IPS DF 6.9 (cell line): ENCODE results near the gene CERS2.
"Not testable (repeated sequence)": the region's sequence is repeated elsewhere in the genome, so short reads cannot be mapped to it uniquely, and the experiment has no call there.

ENCODE experiments used
- DNase-seq: peaks from one replicate; pipeline ENCODE4 v3.0.0-alpha.2; 2013; ENCODE audit warnings: low read depth, low spot score
- H3K27ac ChIP-seq: one replicate; pipeline ENCODE4 v1.5.1; 2013; ENCODE audit warnings: low read length, control low read depth
- H3K27me3 ChIP-seq: 2 replicates; pipeline ENCODE4 v1.6.1; 2013; ENCODE audit warnings: mild to moderate bottlenecking, low read length; ENCODE audit not compliant: control insufficient read depth, insufficient read depth
- H3K36me3 ChIP-seq: 2 replicates; pipeline ENCODE4 v1.6.1; 2013; ENCODE audit warnings: low read length; ENCODE audit not compliant: control insufficient read depth, insufficient read depth
- H3K4me1 ChIP-seq: 2 replicates; pipeline ENCODE4 v1.6.1; 2013; ENCODE audit warnings: low read length; ENCODE audit not compliant: control insufficient read depth, insufficient read depth
- H3K4me3 ChIP-seq: 2 replicates; pipeline ENCODE4 v1.5.1; 2013; ENCODE audit warnings: mild to moderate bottlenecking, low read length
- H3K9me3 ChIP-seq: 2 replicates; pipeline ENCODE4 v1.6.1; 2013; ENCODE audit warnings: low read length, inconsistent platforms; ENCODE audit not compliant: control insufficient read depth, insufficient read depth
- WGBS: extraction: QIAGEN DNeasy Blood & Tissue Kit; methylation state at CpG from one replicate; pipeline ENCODE4 v1.1.7; 2013; ENCODE audit warnings: mixed read lengths, missing lambda C conversion rate; ENCODE audit not compliant: insufficient read length, insufficient coverage; 5-methylcytosine and 5-hydroxymethylcytosine counted together

CERS2 gene

GRCh38 chr1:150957666-150958065 lies 17.0 kb downstream of the CERS2 start:
- Histone ChIP-seq H3K4me1 (no peaks in the 10 kb centered on the region), H3K4me3 (no peak overlapping the region), H3K27me3 (no peaks in the 10 kb centered on the region), H3K9me3 (no peaks in the 10 kb centered on the region), H3K36me3 (peaks cover 20% of the 10 kb centered on the region; the same call in 1 of the 2 replicates), H3K27ac (no peak overlapping the region)
- WGBS, result no CpG with 5 or more reads among the region's 11 CpGs
- DNase-seq, result no peak

- Histone ChIP-seq H3K4me1 (no peaks in the 10 kb centered on the region), H3K4me3 (no peak overlapping the region), H3K27ac (no peak overlapping the region), H3K36me3 (peaks cover 25% of the 10 kb centered on the region; the same call in 1 of the 2 replicates), H3K9me3 (no peaks in the 10 kb centered on the region), H3K27me3 (no peaks in the 10 kb centered on the region)
- no peak for DNase-seq
Measured at GRCh38 chr1:150955280-150955679, 19.4 kb downstream of the CERS2 start.

- Histone ChIP-seq H3K4me1 (no peaks in the 10 kb centered on the region), H3K36me3 (peaks cover 25% of the 10 kb centered on the region; the same call in 1 of the 2 replicates), H3K27me3 (no peaks in the 10 kb centered on the region), H3K4me3 (no peak overlapping the region), H3K9me3 (no peaks in the 10 kb centered on the region), H3K27ac (no peak overlapping the region)
- WGBS, result no CpG with 5 or more reads among the region's 3 CpGs
- DNase-seq, result no peak
Measured at GRCh38 chr1:150954708-150955107, 19.9 kb downstream of the CERS2 start.

- Histone ChIP-seq H3K27ac (no peak overlapping the region), H3K27me3 (peaks cover 2% of the 10 kb centered on the region; the same call in 1 of the 2 replicates), H3K36me3 (peaks cover 31% of the 10 kb centered on the region), H3K9me3 (no peaks in the 10 kb centered on the region), H3K4me1 (no peaks in the 10 kb centered on the region), H3K4me3 (no peak overlapping the region)
- no CpG with 5 or more reads among the region's 5 CpGs for WGBS
- DNase-seq, result no peak
Measured at GRCh38 chr1:150944856-150945255, 29.8 kb downstream of the CERS2 start.

GRCh38 chr1:150931773-150932172 lies 42.9 kb downstream of the CERS2 start:
- Histone ChIP-seq H3K9me3 (no peaks in the 10 kb centered on the region), H3K27me3 (no peaks in the 10 kb centered on the region), H3K36me3 (peaks cover 11% of the 10 kb centered on the region; the same call in 1 of the 2 replicates), H3K4me1 (no peaks in the 10 kb centered on the region), H3K4me3 (no peak overlapping the region), H3K27ac (no peak overlapping the region)
- DNase-seq, result no peak
- WGBS, result no CpG with 5 or more reads among the region's 1 CpG

- WGBS, result no CpG with 5 or more reads among the region's 6 CpGs
- not testable (repeated sequence) for DNase-seq, H3K4me3 ChIP-seq, H3K4me1 ChIP-seq, H3K27ac ChIP-seq, H3K27me3 ChIP-seq, H3K9me3 ChIP-seq
- peaks cover 11% of the 10 kb centered on the region; the same call in 1 of the 2 replicates for H3K36me3 ChIP-seq
Measured at GRCh38 chr1:150928775-150929174, 45.9 kb downstream of the CERS2 start.

GRCh38 chr1:150928286-150928685 lies 46.3 kb downstream of the CERS2 start:
- WGBS, result no CpG with 5 or more reads among the region's 3 CpGs
- peaks cover 11% of the 10 kb centered on the region; the same call in 1 of the 2 replicates for H3K36me3 ChIP-seq
- no peak overlapping the region for H3K4me3 ChIP-seq

GRCh38 chr1:150927624-150928023 lies 47.0 kb downstream of the CERS2 start:
- H3K4me1 ChIP-seq, result no peaks in the 10 kb centered on the region
- WGBS, result no CpG with 5 or more reads among the region's 4 CpGs
- H3K9me3 ChIP-seq, result no peaks in the 10 kb centered on the region
- no peaks in the 10 kb centered on the region for H3K27me3 ChIP-seq
- DNase-seq, result no peak
- no peak overlapping the region for H3K4me3 ChIP-seq
- no peak overlapping the region for H3K27ac ChIP-seq
- H3K36me3 ChIP-seq, result peaks cover 11% of the 10 kb centered on the region; the same call in 1 of the 2 replicates

More at GRCh38 chr1:150928286-150928685, 46.3 kb downstream of the CERS2 start:
- Histone ChIP-seq H3K27ac (no peak overlapping the region), H3K9me3 (no peaks in the 10 kb centered on the region), H3K27me3 (no peaks in the 10 kb centered on the region), H3K4me1 (no peaks in the 10 kb centered on the region)
- no peak for DNase-seq

GRCh38 chr1:150926097-150926741 lies 48.4 kb downstream of the CERS2 start, which contains the start of gene SETDB1:
Gene SETDB1, plus strand, starts transcription at chr1:150926363. Its CDS starts 1,352 bp downstream, at chr1:150927715.
- WGBS, result no CpG with 5 or more reads among the region's 39 CpGs
- Histone ChIP-seq H3K36me3 (peaks cover 11% of the 10 kb centered on the region; the same call in 1 of the 2 replicates), H3K4me3 (peak within 1 kb of the TSS; percentile 85), H3K27ac (no peak within 1 kb of the TSS), H3K27me3 (no peaks in the 10 kb centered on the region), H3K4me1 (no peaks in the 10 kb centered on the region), H3K9me3 (no peaks in the 10 kb centered on the region)
- DNase-seq, result peak; percentile 99

GRCh38 chr1:150925080-150925479 lies 49.6 kb downstream of the CERS2 start:
- Histone ChIP-seq H3K36me3 (peaks cover 6% of the 10 kb centered on the region; the same call in 1 of the 2 replicates), H3K9me3 (no peaks in the 10 kb centered on the region), H3K4me3 (no peak overlapping the region), H3K4me1 (no peaks in the 10 kb centered on the region), H3K27ac (no peak overlapping the region), H3K27me3 (no peaks in the 10 kb centered on the region)
- no peak for DNase-seq
- no CpG with 5 or more reads among the region's 23 CpGs for WGBS

- DNase-seq, result peak; percentile 52
- peaks cover under 1% of the 10 kb centered on the region; the same call in 1 of the 2 replicates for H3K36me3 ChIP-seq
- H3K9me3 ChIP-seq, result no peaks in the 10 kb centered on the region
- WGBS, result no CpG with 5 or more reads among the region's 2 CpGs
- no peak overlapping the region for H3K27ac ChIP-seq
- no peaks in the 10 kb centered on the region for H3K4me1 ChIP-seq
- H3K27me3 ChIP-seq, result no peaks in the 10 kb centered on the region
- H3K4me3 ChIP-seq, result no peak overlapping the region
Measured at GRCh38 chr1:150922519-150922975, 52.1 kb downstream of the CERS2 start.
